Stimulated activated CD4-positive, alpha-beta T cell treated with anti-CD3 and anti-CD28 coated beads, Interleukin-15, amount 100 ng/mL, for 48 hours (primary cell): Measurements from ENCODE around the gene KCNT1.

Source experiments
- DNase-seq, 2 donors: peaks; one replicate each; pipeline ENCODE4 v3.0.0-alpha.2; 2020; ENCODE audit warnings: low read depth in 2 of 2

The KCNT1 gene

GRCh38 chr9:135765416-135765815 lies 63.4 kb downstream of the KCNT1 start:
- no peak for DNase-seq

GRCh38 chr9:135766251-135766650 lies 64.3 kb downstream of the KCNT1 start:
- DNase-seq = no peak

- DNase-seq = no peak
These were observed 64.7 kb downstream of the KCNT1 start for GRCh38 chr9:135766707-135767106.

- DNase-seq = no peak
These were observed 66.7 kb downstream of the KCNT1 start for GRCh38 chr9:135768516-135769218.

- DNase-seq = no peak
These were observed 67.7 kb downstream of the KCNT1 start for GRCh38 chr9:135769489-135770202.

- DNase-seq = no peak
These were observed 68.2 kb downstream of the KCNT1 start for GRCh38 chr9:135770203-135770535.

GRCh38 chr9:135770771-135771170 lies 68.8 kb downstream of the KCNT1 start:
- DNase-seq = no peak

- DNase-seq = no peak
These were observed 69.5 kb downstream of the KCNT1 start for GRCh38 chr9:135771401-135772051.

- DNase-seq = no peak
These were observed 70.2 kb downstream of the KCNT1 start for GRCh38 chr9:135772056-135772646.

- DNase-seq = no peak
These were observed 70.9 kb downstream of the KCNT1 start for GRCh38 chr9:135772702-135773493.

GRCh38 chr9:135773530-135774238 lies 71.7 kb downstream of the KCNT1 start:
- DNase-seq = no peak

GRCh38 chr9:135774239-135774747 lies 72.3 kb downstream of the KCNT1 start:
- no peak for DNase-seq

- no peak for DNase-seq
These were observed 73.0 kb downstream of the KCNT1 start for GRCh38 chr9:135774794-135775525.

- no peak for DNase-seq
These were observed 73.9 kb downstream of the KCNT1 start for GRCh38 chr9:135775911-135776310.

GRCh38 chr9:135776893-135777622 lies 75.1 kb downstream of the KCNT1 start:
- no peak for DNase-seq

- DNase-seq = no peak
These were observed 75.7 kb downstream of the KCNT1 start for GRCh38 chr9:135777623-135778177.

GRCh38 chr9:135778421-135778820 lies 76.4 kb downstream of the KCNT1 start:
- no peak for DNase-seq

GRCh38 chr9:135779571-135779970 lies 77.6 kb downstream of the KCNT1 start:
- no peak for DNase-seq

- no peak for DNase-seq
These were observed 78.1 kb downstream of the KCNT1 start for GRCh38 chr9:135780086-135780485.
